Activated CD8-positive, alpha-beta T cell treated with anti-CD3 and anti-CD28 coated beads for 36 hours (primary cell): ENCODE measurements around the gene FAM3D. TPM values are rescaled to one million over a fixed set of nuclear protein-coding genes. Genes with fewer than 3 reads are reported as not detected.
"Not testable (repeated sequence)": the region's sequence is repeated elsewhere in the genome, so short reads cannot be mapped to it uniquely, and the experiment has no call there.

ENCODE experiments used
- ATAC-seq: fragments of 200-7000 bp; cut with Tn5 transposase; one replicate; pipeline ENCODE4 v1.10.0; 2021; ENCODE audit warnings: mild to moderate bottlenecking, moderate library complexity
- CTCF ChIA-PET: fragments of 350-600 bp; sonication (Branson Sonifier 250); formaldehyde crosslinking; loops from one replicate; lab custom pipeline; 2021; ENCODE audit warnings: antibody characterized with exemption; lab: Charles Lee
- POLR2A ChIA-PET: fragments of 350-600 bp; sonication (Branson Sonifier 250); formaldehyde crosslinking; loops from one replicate; lab custom pipeline; 2021; ENCODE audit warnings: antibody characterized with exemption; lab: Charles Lee
- DNase-seq: peaks from one replicate; pipeline ENCODE4 v3.0.0-alpha.2; 2020
- H3K27ac Mint-ChIP-seq: one replicate; pipeline ENCODE4 v1.8.0; 2021; ENCODE audit warnings: mild to moderate bottlenecking, mixed read lengths
- H3K27me3 Mint-ChIP-seq: one replicate; pipeline ENCODE4 v1.8.0; 2021; ENCODE audit warnings: mixed read lengths
- H3K36me3 Mint-ChIP-seq: one replicate; pipeline ENCODE4 v1.8.0; 2021; ENCODE audit warnings: low read depth, mixed read lengths
- H3K4me1 Mint-ChIP-seq: one replicate; pipeline ENCODE4 v1.8.0; 2021; ENCODE audit warnings: low read depth, mixed read lengths
- H3K4me3 Mint-ChIP-seq: one replicate; pipeline ENCODE4 v1.8.0; 2021; ENCODE audit warnings: mild to moderate bottlenecking, moderate library complexity, mixed read lengths
- H3K9me3 Mint-ChIP-seq: one replicate; pipeline ENCODE4 v1.8.0; 2021; ENCODE audit warnings: mixed read lengths
- CTCF ChIP-seq: fragments of 200-600 bp; IDR thresholded peaks from one replicate; pipeline ENCODE4 v1.8.0; 2022; ENCODE audit warnings: antibody characterized with exemption, mild to moderate bottlenecking
- intact Hi-C: fragments of 100-400 bp; cut with micrococcal nuclease; formaldehyde crosslinking; loops from one replicate; pipeline ENCODE4 v1.10.0; 2022
- total RNA-seq, 2 experiments: library from RNA; stranded (reverse); gene quantifications; one replicate each; pipeline ENCODE4 v1.2.3, GENCODE V29; 2021

The FAM3D gene
- total RNA-seq, 2 experiments from 2014 or later: not detected

- intact Hi-C loops: no loop called here
- H3K27me3 Mint-ChIP-seq: no peaks in the 10 kb centered on the region
- H3K9me3 Mint-ChIP-seq: no peaks in the 10 kb centered on the region
- no peak for DNase-seq
- no peak overlapping the region for H3K27ac Mint-ChIP-seq
- no peaks in the 10 kb centered on the region for H3K36me3 Mint-ChIP-seq
- no peak for TF ChIP-seq CTCF
- H3K4me1 Mint-ChIP-seq: no peaks in the 10 kb centered on the region
- ChIA-PET CTCF (interaction anchor here (1.1 kb wide), 1 partner anchor 139 kb away, joined by 4 read pairs; no protein-coding TSS in a partner anchor), POLR2A (no interaction called here)
- H3K4me3 Mint-ChIP-seq: no peak overlapping the region
- ATAC-seq: no peak
These were observed 40.9 kb upstream of the FAM3D start for GRCh38 chr3:58707390-58707930.

- H3K36me3 Mint-ChIP-seq: no peaks in the 10 kb centered on the region
- no peaks in the 10 kb centered on the region for H3K4me1 Mint-ChIP-seq
- TF ChIP-seq CTCF: no peak
- ATAC-seq (no peak), DNase-seq (no peak)
- H3K4me3 Mint-ChIP-seq: no peak overlapping the region
- ChIA-PET POLR2A (no interaction called here), CTCF (no interaction called here)
- H3K9me3 Mint-ChIP-seq: no peaks in the 10 kb centered on the region
- no peaks in the 10 kb centered on the region for H3K27me3 Mint-ChIP-seq
- H3K27ac Mint-ChIP-seq: no peak overlapping the region
- intact Hi-C loops: no loop called here
These were observed 40.0 kb upstream of the FAM3D start for GRCh38 chr3:58706395-58707167.

GRCh38 chr3:58704745-58705144 is 38.2 kb upstream of the FAM3D start:
- H3K9me3 Mint-ChIP-seq: no peaks in the 10 kb centered on the region
- H3K27me3 Mint-ChIP-seq: no peaks in the 10 kb centered on the region
- no peak for TF ChIP-seq CTCF
- no peak for ATAC-seq
- intact Hi-C loops: no loop called here
- H3K36me3 Mint-ChIP-seq: no peaks in the 10 kb centered on the region
- no peak for DNase-seq
- H3K4me3 Mint-ChIP-seq: no peak overlapping the region
- ChIA-PET CTCF (no interaction called here), POLR2A (no interaction called here)
- H3K4me1 Mint-ChIP-seq: no peaks in the 10 kb centered on the region
- no peak overlapping the region for H3K27ac Mint-ChIP-seq

GRCh38 chr3:58704304-58704703 is 37.7 kb upstream of the FAM3D start:
- H3K27ac Mint-ChIP-seq, H3K27me3 Mint-ChIP-seq, DNase-seq, H3K36me3 Mint-ChIP-seq, ATAC-seq, H3K4me3 Mint-ChIP-seq, CTCF ChIA-PET, POLR2A ChIA-PET, intact Hi-C loops, H3K9me3 Mint-ChIP-seq, H3K4me1 Mint-ChIP-seq: not testable (repeated sequence)

GRCh38 chr3:58698246-58698645 is 31.7 kb upstream of the FAM3D start:
- H3K4me3 Mint-ChIP-seq: no peak overlapping the region
- no peak overlapping the region for H3K27ac Mint-ChIP-seq
- H3K4me1 Mint-ChIP-seq: no peaks in the 10 kb centered on the region
- DNase-seq: no peak
- ATAC-seq: no peak
- H3K9me3 Mint-ChIP-seq: no peaks in the 10 kb centered on the region
- CTCF ChIA-PET: no interaction called here
- no peak for TF ChIP-seq CTCF
- intact Hi-C loops: no loop called here
- H3K36me3 Mint-ChIP-seq: no peaks in the 10 kb centered on the region
- H3K27me3 Mint-ChIP-seq: no peaks in the 10 kb centered on the region
- POLR2A ChIA-PET: no interaction called here
